HCT116 (cell line): Measurements from ENCODE around the gene GALNT13. TPM values are rescaled to one million over a fixed set of nuclear protein-coding genes. Genes with fewer than 3 reads are reported as not detected.

Experiments
- ATAC-seq: fragments of 200-7000 bp; cut with Tn5 transposase; 2 replicates; pipeline ENCODE4 v1.9.1; 2020; ENCODE audit warnings: mild to moderate bottlenecking, moderate library complexity
- BruUV-seq: library from RNA; stranded (reverse); fragments of 400-500 nt; replicated peaks from 2 replicates; lab custom pipeline; 2021; lab: Mats Ljungman, UMichigan
- CTCF ChIA-PET: fragments of 300-600 bp; sonication (Branson Sonifier 250); formaldehyde crosslinking; loops from one replicate; lab custom pipeline; 2021; ENCODE audit warnings: antibody characterized with exemption; lab: Charles Lee
- POLR2A ChIA-PET: fragments of 300-600, 350-600 bp; sonication (Branson Sonifier 250); formaldehyde crosslinking; loops from one replicate; lab custom pipeline; 2021; ENCODE audit warnings: antibody characterized with exemption; lab: Charles Lee
- RAD21 ChIA-PET, 2 experiments: fragments of 300-600 bp; sonication (Branson Sonifier 250); formaldehyde crosslinking; loops; one replicate each; lab custom pipeline; 2023; ENCODE audit warnings: low total read pairs in 2 of 2; ENCODE audit not compliant: uncharacterized antibody in 2 of 2, unreplicated experiment in 2 of 2, low non-redundant PET in 1 of 2; lab: Charles Lee
- DNase-seq: peaks from one replicate; pipeline ENCODE4 v3.0.0-alpha.2; 2010; ENCODE audit warnings: low read depth, low spot score
- H2AFZ ChIP-seq: fragments of 200-600 bp; shearing (Covaris generic), sonication (generic); 2 replicates; pipeline ENCODE4 v1.6.1; 2017; ENCODE audit warnings: low read depth, mixed run types, mixed read lengths, antibody characterized with exemption, low read length; ENCODE audit not compliant: poor library complexity, severe bottlenecking
- H3K27ac ChIP-seq: 2 replicates; pipeline ENCODE4 v1.5.1; 2012; ENCODE audit warnings: low read depth, low read length
- H3K27me3 ChIP-seq: fragments of 200-600 bp; sonication (generic); 2 replicates; pipeline ENCODE4 v1.6.1; 2016; ENCODE audit warnings: mixed run types, low read length, mixed read lengths; ENCODE audit not compliant: insufficient read depth
- H3K36me3 ChIP-seq, 2 experiments: fragments of 200-500 bp in 1 of 2; fragments of 200-600 bp in 1 of 2; sonication (Bioruptor generic) in 1 of 2; sonication (generic) in 1 of 2; 2 replicates each; pipeline versions ENCODE4 v1.5.1 to v1.6.1; 2014 to 2016; ENCODE audit warnings: low read length in 2 of 2, inconsistent platforms in 1 of 2, mixed read lengths in 1 of 2, mixed run types in 1 of 2; ENCODE audit not compliant: insufficient read depth in 2 of 2, control insufficient read depth in 1 of 2
- H3K4me1 ChIP-seq, 2 experiments: fragments of 200-600 bp in 1 of 2; sonication (generic) in 1 of 2; 2 replicates each; pipeline versions ENCODE4 v1.5.1 to v1.6.1; 2012 to 2017; ENCODE audit warnings: low read length in 2 of 2, inconsistent platforms in 1 of 2, mild to moderate bottlenecking in 1 of 2, mixed read lengths in 1 of 2, mixed run types in 1 of 2, moderate library complexity in 1 of 2; ENCODE audit not compliant: insufficient read depth in 2 of 2, control insufficient read depth in 1 of 2
- H3K4me2 ChIP-seq: fragments of 200-600 bp; sonication (generic); 2 replicates; pipeline ENCODE4 v1.6.1; 2017; ENCODE audit warnings: mixed run types, low read length, mixed read lengths
- H3K4me3 ChIP-seq, 2 experiments: fragments of 200-600 bp in 1 of 2; sonication (generic) in 1 of 2; replicated peaks in 1 of 2; 2 replicates each; pipeline ENCODE4 v1.5.1; 2011 to 2016; ENCODE audit warnings: low read length in 2 of 2, control low read depth in 1 of 2, low read depth in 1 of 2, mild to moderate bottlenecking in 1 of 2, mixed read lengths in 1 of 2, mixed run types in 1 of 2
- H3K79me2 ChIP-seq: fragments of 200-600 bp; sonication (generic); 2 replicates; pipeline ENCODE4 v1.6.1; 2017; ENCODE audit warnings: mild to moderate bottlenecking, mixed run types, low read length, moderate library complexity, mixed read lengths; ENCODE audit not compliant: insufficient read depth
- H3K9ac ChIP-seq: fragments of 200-600 bp; sonication (generic); 2 replicates; pipeline ENCODE4 v1.6.1; 2016; ENCODE audit warnings: low read length, mixed read lengths
- H3K9me2 ChIP-seq: fragments of 200-600 bp; sonication (generic), shearing (Covaris generic); 2 replicates; pipeline ENCODE4 v1.6.1; 2017; ENCODE audit warnings: mixed run types, mild to moderate bottlenecking, moderate library complexity; ENCODE audit not compliant: insufficient read depth
- H3K9me3 ChIP-seq, 2 experiments: fragments of 200-500 bp in 1 of 2; fragments of 200-600 bp in 1 of 2; sonication (Bioruptor generic) in 1 of 2; sonication (generic) in 1 of 2; 2 replicates each; pipeline ENCODE4 v1.6.1; 2014 to 2017; ENCODE audit warnings: low read length in 2 of 2, mixed read lengths in 2 of 2, inconsistent platforms in 1 of 2, low read depth in 1 of 2, mild to moderate bottlenecking in 1 of 2, mixed run types in 1 of 2, moderate library complexity in 1 of 2; ENCODE audit not compliant: control insufficient read depth in 1 of 2, insufficient read depth in 1 of 2
- H4K20me1 ChIP-seq: fragments of 200-600 bp; sonication (generic), shearing (Covaris generic); 2 replicates; pipeline ENCODE4 v1.6.1; 2017; ENCODE audit warnings: mixed run types, mild to moderate bottlenecking, moderate library complexity; ENCODE audit not compliant: insufficient read depth
- CBX3 ChIP-seq: IDR thresholded peaks from 2 replicates; pipeline ENCODE4 v1.6.1; 2012; ENCODE audit warnings: low read depth
- CEBPB ChIP-seq: IDR thresholded peaks from 2 replicates; pipeline ENCODE4 v1.6.1; 2012; ENCODE audit warnings: low read depth
- EGR1 ChIP-seq: IDR thresholded peaks from 2 replicates; pipeline ENCODE4 v1.6.1; 2012; ENCODE audit warnings: low read depth
- ELF1 ChIP-seq: IDR thresholded peaks from 2 replicates; pipeline ENCODE4 v1.6.1; 2012; ENCODE audit warnings: low read depth, borderline replicate concordance
- EZH2phosphoT487 ChIP-seq: fragments of 200-600 bp; IDR thresholded peaks from 2 replicates; pipeline ENCODE4 v1.6.1; 2018; ENCODE audit warnings: antibody characterized with exemption, borderline replicate concordance
- JUND ChIP-seq: IDR thresholded peaks from 2 replicates; pipeline ENCODE4 v1.6.1; 2012
- RAD21 ChIP-seq: IDR thresholded peaks from 2 replicates; pipeline ENCODE4 v1.6.1; 2012; ENCODE audit warnings: low read depth, mild to moderate bottlenecking
- REST ChIP-seq: IDR thresholded peaks from 2 replicates; pipeline ENCODE4 v1.6.1; 2012; ENCODE audit warnings: low read depth
- SIN3A ChIP-seq: IDR thresholded peaks from 2 replicates; pipeline ENCODE4 v1.6.1; 2012; ENCODE audit warnings: low read depth
- SP1 ChIP-seq: IDR thresholded peaks from 2 replicates; pipeline ENCODE4 v1.6.1; 2012; ENCODE audit warnings: low read depth
- intact Hi-C: fragments of 100-400 bp; cut with micrococcal nuclease; formaldehyde crosslinking; loops from 2 replicates; pipeline ENCODE4 v1.10.0; 2022
- total RNA-seq: library from RNA; stranded (reverse); gene quantifications from one replicate; pipeline ENCODE4 v1.2.1, GENCODE V29; 2021; ENCODE audit not compliant: unreplicated experiment

GALNT13 gene
- total RNA-seq, 1 experiment from 2014 or later = 0.44 TPM

GRCh38 chr2:154466226-154466625 lies 594.5 kb downstream of the GALNT13 start:
- H3K9me3 ChIP-seq = no peaks in the 10 kb centered on the region
- no peaks in the 10 kb centered on the region for H3K36me3 ChIP-seq
- H3K4me3 ChIP-seq = no peak overlapping the region
- H3K27ac ChIP-seq = no peak overlapping the region
- no peaks in the 10 kb centered on the region for H4K20me1 ChIP-seq
- intact Hi-C loops = no loop called here
- ATAC-seq = no peak
- TF ChIP-seq SP1 = no peak
- no peak for TF ChIP-seq EZH2phosphoT487
- TF ChIP-seq EGR1 = no peak
- no peak for TF ChIP-seq ELF1
- no peak for TF ChIP-seq JUND
- no peak for TF ChIP-seq SIN3A
- no peak for TF ChIP-seq REST
- TF ChIP-seq CBX3 = no peak
- no peak for TF ChIP-seq CEBPB
- TF ChIP-seq RAD21 = no peak
- TF ChIP-seq, all 23 proteins: peak for 0
- H3K4me1 ChIP-seq = no peaks in the 10 kb centered on the region
- ChIA-PET CTCF (no interaction called here), POLR2A (no interaction called here), RAD21 (no interaction called here)
- no peaks in the 10 kb centered on the region for H3K27me3 ChIP-seq
- BruUV-seq = no TSS peak
- no peaks in the 10 kb centered on the region for H3K9me2 ChIP-seq
- H3K4me2 ChIP-seq = no peak overlapping the region
- H2AFZ ChIP-seq = no peak overlapping the region
- no peak overlapping the region for H3K9ac ChIP-seq
- H3K79me2 ChIP-seq = no peaks in the 10 kb centered on the region
- no peak for DNase-seq
